Hepatocyte (in vitro differentiated cells): ENCODE measurements around the gene MTX3. TPM values are rescaled to one million over a fixed set of nuclear protein-coding genes. Genes with fewer than 3 reads are reported as not detected.

Experiments used
- DNase-seq: peaks from one replicate; pipeline ENCODE4 v3.0.0-alpha.2; 2016; ENCODE audit warnings: low spot score
- H2AFZ ChIP-seq: fragments of 200-600 bp; sonication (generic); 2 replicates; pipeline ENCODE4 v1.6.0; 2016; ENCODE audit warnings: antibody characterized with exemption, mild to moderate bottlenecking
- H3K27ac ChIP-seq: fragments of 200-600 bp; sonication (generic); 2 replicates; pipeline ENCODE4 v1.5.1; 2016; ENCODE audit warnings: mild to moderate bottlenecking
- H3K27me3 ChIP-seq: fragments of 200-600 bp; sonication (generic); 2 replicates; pipeline ENCODE4 v1.6.1; 2016
- H3K36me3 ChIP-seq: fragments of 200-600 bp; sonication (generic); replicated peaks from 2 replicates; pipeline ENCODE4 v1.5.1; 2016; ENCODE audit warnings: low read depth; ENCODE audit not compliant: insufficient read depth
- H3K4me1 ChIP-seq: fragments of 200-600 bp; sonication (generic); 2 replicates; pipeline ENCODE4 v1.5.1; 2016; ENCODE audit warnings: mild to moderate bottlenecking, moderate library complexity; ENCODE audit not compliant: insufficient read depth
- H3K4me2 ChIP-seq: fragments of 200-600 bp; sonication (generic); 2 replicates; pipeline ENCODE4 v1.6.0; 2016
- H3K4me3 ChIP-seq: fragments of 200-600 bp; sonication (generic); 2 replicates; pipeline ENCODE4 v1.5.1; 2016; ENCODE audit warnings: mild to moderate bottlenecking
- H3K79me2 ChIP-seq: fragments of 200-600 bp; sonication (generic); 2 replicates; pipeline ENCODE4 v1.6.0; 2017; ENCODE audit warnings: mild to moderate bottlenecking
- H3K9me2 ChIP-seq: fragments of 200-600 bp; sonication (generic); replicated peaks from 2 replicates; pipeline ENCODE4 v1.6.0; 2017; ENCODE audit warnings: mild to moderate bottlenecking; ENCODE audit not compliant: insufficient read depth
- H3K9me3 ChIP-seq: fragments of 200-600 bp; sonication (generic); 2 replicates; pipeline ENCODE4 v1.5.1; 2016; ENCODE audit warnings: low read depth, mild to moderate bottlenecking
- H4K20me1 ChIP-seq: fragments of 200-600 bp; sonication (generic); 2 replicates; pipeline ENCODE4 v1.6.0; 2016; ENCODE audit warnings: mild to moderate bottlenecking; ENCODE audit not compliant: insufficient read depth, poor library complexity, severe bottlenecking
- CTCF ChIP-seq: fragments of 200-600 bp; sonication (generic); IDR thresholded peaks from 2 replicates; pipeline ENCODE4 v1.5.1; 2016; ENCODE audit warnings: antibody characterized with exemption, mild to moderate bottlenecking; ENCODE audit not compliant: poor library complexity
- EZH2 ChIP-seq: fragments of 200-600 bp; sonication (generic); IDR thresholded peaks from 2 replicates; pipeline ENCODE4 v1.6.1; 2016; ENCODE audit warnings: antibody characterized with exemption, mild to moderate bottlenecking, borderline replicate concordance
- EZH2phosphoT487 ChIP-seq: fragments of 200-600 bp; sonication (generic); IDR thresholded peaks from one replicate; pipeline ENCODE4 v1.6.1; 2018; ENCODE audit warnings: antibody characterized with exemption, mild to moderate bottlenecking, low read depth, moderate library complexity; ENCODE audit not compliant: unreplicated experiment, severe bottlenecking
- WGBS: methylation state at CpG from one replicate; pipeline ENCODE4 v1.1.6; 2016; ENCODE audit warnings: low lambda C conversion rate; ENCODE audit errors: missing lambda C conversion rate; 5-methylcytosine and 5-hydroxymethylcytosine counted together
- polyA plus RNA-seq: library from polyadenylated mRNA; unstranded; fragments of >200 nt; fragmentation: Nextera tagmentation; extraction: Ambion mirVana; gene quantifications from 2 replicates; pipeline ENCODE4 v1.2.1, GENCODE V29; 2016
- total RNA-seq: library from RNA; depleted of rRNA; stranded (reverse); fragments of >200 nt; gene quantifications from 2 replicates; pipeline ENCODE4 v1.2.3, GENCODE V29; 2014

MTX3 gene
- total and polyA plus RNA-seq, 2 experiments from 2014 or later = 4.0 to 18.7 TPM

- WGBS = 100% methylated on average over 1 of the region's 1 CpG
- Histone ChIP-seq H2AFZ (no peak overlapping the region), H3K4me1 (no peaks in the 10 kb centered on the region), H3K9me3 (no peaks in the 10 kb centered on the region), H3K79me2 (no peaks in the 10 kb centered on the region), H4K20me1 (no peaks in the 10 kb centered on the region), H3K27me3 (no peaks in the 10 kb centered on the region), H3K36me3 (no peaks in the 10 kb centered on the region), H3K9me2 (no peaks in the 10 kb centered on the region), H3K4me2 (no peak overlapping the region), H3K27ac (no peak overlapping the region), H3K4me3 (no peak overlapping the region)
- TF ChIP-seq CTCF (no peak), EZH2phosphoT487 (no peak), EZH2 (no peak)
- DNase-seq = no peak
Measured at GRCh38 chr5:79999722-80000121, 8.7 kb upstream of the MTX3 start.

- H3K4me2 ChIP-seq = no peak overlapping the region
- H3K27ac ChIP-seq = no peak overlapping the region
- no peaks in the 10 kb centered on the region for H4K20me1 ChIP-seq
- peaks cover 7% of the 10 kb centered on the region for H3K4me1 ChIP-seq
- WGBS = 96% methylated on average over 2 of the region's 2 CpGs
- no peak overlapping the region for H2AFZ ChIP-seq
- no peaks in the 10 kb centered on the region for H3K9me3 ChIP-seq
- DNase-seq = no peak
- peaks cover 4% of the 10 kb centered on the region for H3K79me2 ChIP-seq
- no peaks in the 10 kb centered on the region for H3K9me2 ChIP-seq
- no peaks in the 10 kb centered on the region for H3K27me3 ChIP-seq
- TF ChIP-seq CTCF (no peak), EZH2 (no peak)
- no peak overlapping the region for H3K4me3 ChIP-seq
- no peaks in the 10 kb centered on the region for H3K36me3 ChIP-seq
Measured at GRCh38 chr5:79992891-79993657, 2.0 kb upstream of the MTX3 start.

GRCh38 chr5:79990205-79990597, 861 bp downstream of the MTX3 start:
- Histone ChIP-seq H3K27me3 (no peaks in the 10 kb centered on the region), H3K79me2 (peaks cover 4% of the 10 kb centered on the region), H3K9me2 (no peaks in the 10 kb centered on the region), H2AFZ (peak overlapping the region; percentile 78), H3K36me3 (no peaks in the 10 kb centered on the region), H3K4me2 (peak overlapping the region; percentile 78), H3K4me1 (peaks cover 7% of the 10 kb centered on the region), H4K20me1 (no peaks in the 10 kb centered on the region), H3K9me3 (no peaks in the 10 kb centered on the region), H3K4me3 (peak overlapping the region; percentile 89), H3K27ac (peak overlapping the region; percentile 81)
- DNase-seq = no peak
- WGBS = 71% methylated on average over 6 of the region's 6 CpGs
- TF ChIP-seq CTCF (no peak), EZH2 (no peak), EZH2phosphoT487 (no peak)

DNA sequence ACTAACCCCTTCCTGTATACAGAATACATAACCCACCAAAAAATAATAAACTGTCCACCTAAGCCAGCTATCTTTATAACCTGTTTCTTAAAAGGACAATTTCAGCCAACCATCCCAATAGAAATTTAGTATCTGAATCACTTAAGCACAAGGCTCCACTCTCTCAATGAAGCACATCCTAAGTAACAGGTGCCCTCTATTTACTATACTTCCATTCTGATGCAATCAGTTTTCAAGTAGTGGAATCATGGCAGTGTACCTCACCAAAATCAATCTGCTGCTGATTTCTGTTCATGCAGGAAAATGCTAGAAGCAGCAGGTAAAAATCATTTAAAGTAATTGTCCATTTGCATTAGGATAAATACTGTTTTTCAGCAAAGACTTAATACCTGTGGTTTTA, 4.8 kb downstream of the MTX3 start:
- Histone ChIP-seq H3K36me3 (no peaks in the 10 kb centered on the region), H3K9me2 (no peaks in the 10 kb centered on the region), H3K79me2 (peaks cover 4% of the 10 kb centered on the region), H3K9me3 (no peaks in the 10 kb centered on the region), H3K27ac (no peak overlapping the region), H4K20me1 (no peaks in the 10 kb centered on the region), H3K27me3 (no peaks in the 10 kb centered on the region), H2AFZ (no peak overlapping the region), H3K4me1 (peaks cover 7% of the 10 kb centered on the region), H3K4me3 (no peak overlapping the region), H3K4me2 (no peak overlapping the region)
- DNase-seq = no peak
- TF ChIP-seq EZH2phosphoT487 = no peak
- TF ChIP-seq EZH2 = no peak
- TF ChIP-seq CTCF = no peak
